ENCODE measurements around the gene SYAP1.
"Not testable (repeated sequence)": the region's sequence is repeated elsewhere in the genome, so short reads cannot be mapped to it uniquely, and the experiment has no call there.

Gene SYAP1

GRCh38 chrX:16774746-16775145 lies 55.3 kb downstream of the SYAP1 start:
- H3F3A ChIP-seq (ENCODE audit: insufficient read depth), result no peaks in the 10 kb centered on the region
- no peak overlapping the region for H3K4me2 ChIP-seq (ENCODE audit: low read depth, low read length, poor library complexity, severe bottlenecking)
- H3K9ac ChIP-seq (ENCODE audit: low read length), result no peak overlapping the region
- H2AFZ ChIP-seq (ENCODE audit: low read depth, low read length, severe bottlenecking), result no peak overlapping the region
- no peak overlapping the region for H3K27ac ChIP-seq (ENCODE audit: low read depth, low read length)
- no peaks in the 10 kb centered on the region for H3K36me3 ChIP-seq (ENCODE audit: low read length)
- H4K20me1 ChIP-seq (ENCODE audit: low read depth, low read length), result no peaks in the 10 kb centered on the region
- no peaks in the 10 kb centered on the region for H3K9me3 ChIP-seq (ENCODE audit: insufficient read depth, low read length)
- no peak for TF ChIP-seq EZH2phosphoT487 (conservative IDR thresholded peaks at IDR 0.05; ENCODE audit: low read length)
- TF ChIP-seq, protein P1, sequence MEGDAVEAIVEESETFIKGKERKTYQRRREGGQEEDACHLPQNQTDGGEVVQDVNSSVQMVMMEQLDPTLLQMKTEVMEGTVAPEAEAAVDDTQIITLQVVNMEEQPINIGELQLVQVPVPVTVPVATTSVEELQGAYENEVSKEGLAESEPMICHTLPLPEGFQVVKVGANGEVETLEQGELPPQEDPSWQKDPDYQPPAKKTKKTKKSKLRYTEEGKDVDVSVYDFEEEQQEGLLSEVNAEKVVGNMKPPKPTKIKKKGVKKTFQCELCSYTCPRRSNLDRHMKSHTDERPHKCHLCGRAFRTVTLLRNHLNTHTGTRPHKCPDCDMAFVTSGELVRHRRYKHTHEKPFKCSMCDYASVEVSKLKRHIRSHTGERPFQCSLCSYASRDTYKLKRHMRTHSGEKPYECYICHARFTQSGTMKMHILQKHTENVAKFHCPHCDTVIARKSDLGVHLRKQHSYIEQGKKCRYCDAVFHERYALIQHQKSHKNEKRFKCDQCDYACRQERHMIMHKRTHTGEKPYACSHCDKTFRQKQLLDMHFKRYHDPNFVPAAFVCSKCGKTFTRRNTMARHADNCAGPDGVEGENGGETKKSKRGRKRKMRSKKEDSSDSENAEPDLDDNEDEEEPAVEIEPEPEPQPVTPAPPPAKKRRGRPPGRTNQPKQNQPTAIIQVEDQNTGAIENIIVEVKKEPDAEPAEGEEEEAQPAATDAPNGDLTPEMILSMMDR (IDR thresholded peaks at IDR 0.05; ENCODE audit: insufficient read depth, low read length, poor library complexity, severe bottlenecking), result no peak
- no peaks in the 10 kb centered on the region for H3K9me2 ChIP-seq (replicated peaks; ENCODE audit: insufficient read depth, low read length)
- no peaks in the 10 kb centered on the region for H3K27me3 ChIP-seq (ENCODE audit: low read length)
- H3K4me3 ChIP-seq (ENCODE audit: insufficient read depth, low read length, poor library complexity, severe bottlenecking), result no peak overlapping the region
- no peaks in the 10 kb centered on the region for H3K79me2 ChIP-seq (ENCODE audit: insufficient read depth, low read length)

DNA sequence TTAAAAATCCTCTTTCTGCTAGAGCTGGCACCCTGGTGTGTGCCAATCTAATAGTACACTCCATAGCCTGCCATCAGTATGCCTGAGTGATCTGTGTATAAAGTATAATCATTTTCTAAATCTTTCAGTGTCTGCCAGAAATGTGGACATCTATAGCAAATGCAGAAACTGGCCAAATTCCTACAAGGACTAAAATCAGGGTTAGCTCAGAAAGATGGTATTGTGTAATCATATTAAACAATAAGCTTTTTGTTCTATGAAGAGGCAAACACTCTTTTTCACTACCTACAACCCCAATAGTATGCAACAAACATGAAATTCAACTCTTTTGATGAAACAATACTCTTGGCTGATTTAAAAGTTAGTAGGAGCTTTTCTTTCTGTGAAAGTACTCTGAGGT lies 59.1 kb downstream of the SYAP1 start:
- H3K27me3 ChIP-seq (ENCODE audit: low read length), result no peaks in the 10 kb centered on the region
- H3K4me2 ChIP-seq (ENCODE audit: low read depth, low read length, poor library complexity, severe bottlenecking), result no peak overlapping the region
- TF ChIP-seq, protein P1 (IDR thresholded peaks at IDR 0.05; ENCODE audit: insufficient read depth, low read length, poor library complexity, severe bottlenecking), result no peak
- TF ChIP-seq EZH2phosphoT487 (conservative IDR thresholded peaks at IDR 0.05; ENCODE audit: low read length), result no peak
- H3K9me2 ChIP-seq (replicated peaks; ENCODE audit: insufficient read depth, low read length), result no peaks in the 10 kb centered on the region
- no peak overlapping the region for H3K4me3 ChIP-seq (ENCODE audit: insufficient read depth, low read length, poor library complexity, severe bottlenecking)
- H3F3A ChIP-seq (ENCODE audit: insufficient read depth), result no peaks in the 10 kb centered on the region
- H3K9me3 ChIP-seq (ENCODE audit: insufficient read depth, low read length), result no peaks in the 10 kb centered on the region
- H3K79me2 ChIP-seq (ENCODE audit: insufficient read depth, low read length), result no peaks in the 10 kb centered on the region
- H2AFZ ChIP-seq (ENCODE audit: low read depth, low read length, severe bottlenecking), result no peak overlapping the region
- H3K36me3 ChIP-seq (ENCODE audit: low read length), result no peaks in the 10 kb centered on the region
- H4K20me1 ChIP-seq (ENCODE audit: low read depth, low read length), result no peaks in the 10 kb centered on the region
- no peak overlapping the region for H3K9ac ChIP-seq (ENCODE audit: low read length)
- H3K27ac ChIP-seq (ENCODE audit: low read depth, low read length), result no peak overlapping the region

GRCh38 chrX:16778993-16779392 lies 59.6 kb downstream of the SYAP1 start:
- no peaks in the 10 kb centered on the region for H3F3A ChIP-seq (ENCODE audit: insufficient read depth)
- no peaks in the 10 kb centered on the region for H3K9me2 ChIP-seq (replicated peaks; ENCODE audit: insufficient read depth, low read length)
- no peak overlapping the region for H3K4me3 ChIP-seq (ENCODE audit: insufficient read depth, low read length, poor library complexity, severe bottlenecking)
- no peak overlapping the region for H2AFZ ChIP-seq (ENCODE audit: low read depth, low read length, severe bottlenecking)
- no peaks in the 10 kb centered on the region for H3K9me3 ChIP-seq (ENCODE audit: insufficient read depth, low read length)
- TF ChIP-seq EZH2phosphoT487 (conservative IDR thresholded peaks at IDR 0.05; ENCODE audit: low read length), result no peak
- TF ChIP-seq, protein P1 (IDR thresholded peaks at IDR 0.05; ENCODE audit: insufficient read depth, low read length, poor library complexity, severe bottlenecking), result no peak
- no peak overlapping the region for H3K4me2 ChIP-seq (ENCODE audit: low read depth, low read length, poor library complexity, severe bottlenecking)
- no peaks in the 10 kb centered on the region for H4K20me1 ChIP-seq (ENCODE audit: low read depth, low read length)
- H3K27ac ChIP-seq (ENCODE audit: low read depth, low read length), result no peak overlapping the region
- no peaks in the 10 kb centered on the region for H3K79me2 ChIP-seq (ENCODE audit: insufficient read depth, low read length)
- no peak overlapping the region for H3K9ac ChIP-seq (ENCODE audit: low read length)
- no peaks in the 10 kb centered on the region for H3K27me3 ChIP-seq (ENCODE audit: low read length)
- H3K36me3 ChIP-seq (ENCODE audit: low read length), result no peaks in the 10 kb centered on the region

GRCh38 chrX:16779815-16780214 lies 60.4 kb downstream of the SYAP1 start:
- H3F3A ChIP-seq (ENCODE audit: insufficient read depth); H3K4me3 ChIP-seq (ENCODE audit: insufficient read depth, low read length, poor library complexity, severe bottlenecking); H3K79me2 ChIP-seq (ENCODE audit: insufficient read depth, low read length); H3K9ac ChIP-seq (ENCODE audit: low read length); H3K27me3 ChIP-seq (ENCODE audit: low read length); H3K9me2 ChIP-seq (replicated peaks; ENCODE audit: insufficient read depth, low read length); H3K9me3 ChIP-seq (ENCODE audit: insufficient read depth, low read length); H4K20me1 ChIP-seq (ENCODE audit: low read depth, low read length); H3K36me3 ChIP-seq (ENCODE audit: low read length); H2AFZ ChIP-seq (ENCODE audit: low read depth, low read length, severe bottlenecking); H3K4me2 ChIP-seq (ENCODE audit: low read depth, low read length, poor library complexity, severe bottlenecking); H3K27ac ChIP-seq (ENCODE audit: low read depth, low read length): not testable (repeated sequence)

Data from SU-DHL-6 (cell line).